ENCODE data around the gene CD44. TPM values are rescaled to one million over a fixed set of nuclear protein-coding genes. Genes with fewer than 3 reads are reported as not detected.
"Not testable (repeated sequence)": the region's sequence is repeated elsewhere in the genome, so short reads cannot be mapped to it uniquely, and the experiment has no call there.

The CD44 gene
- total RNA-seq (10 to 100 TPM; 16.7 to 26.9 TPM), polyA plus RNA-seq (10 to 100 TPM in 1 of 2 donors, 1 to 10 TPM in 1; 4.1 to 12.6 TPM)

- TF ChIP-seq GABPA (IDR thresholded peaks at IDR 0.05 in 1 of 2, conservative IDR thresholded peaks at IDR 0.05 in 1 of 2) (no peak), EGR1 (IDR thresholded peaks at IDR 0.05; ENCODE audit: low read depth in 2 of 2) (no peak), YY1 (IDR thresholded peaks at IDR 0.05) (no peak), TAF1 (conservative IDR thresholded peaks at IDR 0.05) (peak; percentile 15), RAD21 (IDR thresholded peaks at IDR 0.05) (peak in 1 of 2 donors; percentile 22), SP1 (IDR thresholded peaks at IDR 0.05) (no peak)
- H3K9ac ChIP-seq (ENCODE audit: low read depth in 1 of 2, low read length in 2 of 2), result peak within 1 kb of the TSS; percentile 21 to 41
- H3K27me3 ChIP-seq (ENCODE audit: control insufficient read depth in 4 of 4, insufficient read depth in 4 of 4, low read length in 3 of 4), result peaks cover 0 to 4% (median 0%) of the 10 kb centered on the region in 4 donors
- WGBS, result 2% methylated on average over 55 of the region's 55 CpGs
- H3K4me1 ChIP-seq (ENCODE audit: control insufficient read depth in 4 of 4, insufficient read depth in 4 of 4, low read length in 3 of 4), result peaks cover 0 to 14% (median 6%) of the 10 kb centered on the region in 4 donors
- H3K9me3 ChIP-seq (ENCODE audit: control insufficient read depth in 4 of 4, low read length in 3 of 4), result no peaks in the 10 kb centered on the region
- DNase-seq (ENCODE audit: low spot score), result peak; percentile 71
- peak within 1 kb of the TSS; percentile 57 to 61 (median 57) for H3K4me3 ChIP-seq (ENCODE audit: low read depth in 1 of 3, low read length in 3 of 3)
- peak within 1 kb of the TSS; percentile 78 to 86 for H3K27ac ChIP-seq (ENCODE audit: low read depth in 1 of 2, low read length in 2 of 2)
- H3K36me3 ChIP-seq (ENCODE audit: control insufficient read depth in 4 of 4, insufficient read depth in 3 of 4, low read depth in 1 of 4, low read length in 3 of 4), result no peaks in the 10 kb centered on the region
These were observed at the start of gene CD44 for GRCh38 chr11:35138943-35139721. Gene CD44, plus strand, starts transcription at chr11:35139171. Its CDS starts 133 bp downstream, at chr11:35139304.

GRCh38 chr11:35089666-35090065, 49.3 kb upstream of the CD44 start:
- DNase-seq (ENCODE audit: low spot score), result no peak
- H3K27ac ChIP-seq (ENCODE audit: low read depth in 1 of 2, low read length in 2 of 2), result no peak overlapping the region
- H3K4me3 ChIP-seq (ENCODE audit: low read depth in 1 of 3, low read length in 3 of 3), result no peak overlapping the region
- 100% methylated on average over 1 of the region's 1 CpG for WGBS
- H3K27me3 ChIP-seq (ENCODE audit: control insufficient read depth in 4 of 4, insufficient read depth in 4 of 4, low read length in 3 of 4), result no peaks in the 10 kb centered on the region
- H3K4me1 ChIP-seq (ENCODE audit: control insufficient read depth in 4 of 4, insufficient read depth in 4 of 4, low read length in 3 of 4), result no peaks in the 10 kb centered on the region
- no peaks in the 10 kb centered on the region for H3K9me3 ChIP-seq (ENCODE audit: control insufficient read depth in 4 of 4, low read length in 3 of 4)
- TF ChIP-seq ATF3 (IDR thresholded peaks at IDR 0.05) (no peak), RAD21 (IDR thresholded peaks at IDR 0.05) (no peak), SP1 (IDR thresholded peaks at IDR 0.05) (no peak), NR2F2 (IDR thresholded peaks at IDR 0.05) (no peak), GABPA (IDR thresholded peaks at IDR 0.05 in 1 of 2, conservative IDR thresholded peaks at IDR 0.05 in 1 of 2) (no peak), TAF1 (conservative IDR thresholded peaks at IDR 0.05) (no peak), CTCF (IDR thresholded peaks at IDR 0.05; ENCODE audit: low read depth, low read length, missing input control) (no peak), RXRA (IDR thresholded peaks at IDR 0.05) (no peak), MAX (IDR thresholded peaks at IDR 0.05) (no peak), EGR1 (IDR thresholded peaks at IDR 0.05; ENCODE audit: low read depth in 2 of 2) (no peak), FOXA2 (IDR thresholded peaks at IDR 0.05) (no peak), HNF4A (conservative IDR thresholded peaks at IDR 0.05) (no peak), FOXA1 (IDR thresholded peaks at IDR 0.05) (no peak)
- no peak overlapping the region for H3K9ac ChIP-seq (ENCODE audit: low read depth in 1 of 2, low read length in 2 of 2)
- H3K36me3 ChIP-seq (ENCODE audit: control insufficient read depth in 4 of 4, insufficient read depth in 3 of 4, low read depth in 1 of 4, low read length in 3 of 4), result no peaks in the 10 kb centered on the region

- no peak overlapping the region for H3K9ac ChIP-seq (ENCODE audit: low read depth in 1 of 2, low read length in 2 of 2)
- 95% methylated on average over 4 of the region's 4 CpGs for WGBS
- no peaks in the 10 kb centered on the region for H3K36me3 ChIP-seq (ENCODE audit: control insufficient read depth in 4 of 4, insufficient read depth in 3 of 4, low read depth in 1 of 4, low read length in 3 of 4)
- no peak overlapping the region for H3K4me3 ChIP-seq (ENCODE audit: low read depth in 1 of 3, low read length in 3 of 3)
- no peaks in the 10 kb centered on the region for H3K27me3 ChIP-seq (ENCODE audit: control insufficient read depth in 4 of 4, insufficient read depth in 4 of 4, low read length in 3 of 4)
- H3K4me1 ChIP-seq (ENCODE audit: control insufficient read depth in 4 of 4, insufficient read depth in 4 of 4, low read length in 3 of 4), result no peaks in the 10 kb centered on the region
- H3K9me3 ChIP-seq (ENCODE audit: control insufficient read depth in 4 of 4, low read length in 3 of 4), result no peaks in the 10 kb centered on the region
- no peak overlapping the region for H3K27ac ChIP-seq (ENCODE audit: low read depth in 1 of 2, low read length in 2 of 2)
- no peak for TF ChIP-seq RXRA (IDR thresholded peaks at IDR 0.05)
- TF ChIP-seq EGR1 (IDR thresholded peaks at IDR 0.05; ENCODE audit: low read depth in 2 of 2), result no peak
- TF ChIP-seq TAF1 (conservative IDR thresholded peaks at IDR 0.05), result no peak
- no peak for TF ChIP-seq FOXA1 (IDR thresholded peaks at IDR 0.05)
- DNase-seq (ENCODE audit: low spot score), result no peak
These were observed 48.8 kb upstream of the CD44 start for GRCh38 chr11:35090125-35090524.

GRCh38 chr11:35090991-35091390, 48.0 kb upstream of the CD44 start:
- H3K27ac ChIP-seq (ENCODE audit: low read depth in 1 of 2, low read length in 2 of 2); H3K36me3 ChIP-seq (ENCODE audit: control insufficient read depth in 4 of 4, insufficient read depth in 3 of 4, low read depth in 1 of 4, low read length in 3 of 4); DNase-seq (ENCODE audit: low spot score); H3K27me3 ChIP-seq (ENCODE audit: control insufficient read depth in 4 of 4, insufficient read depth in 4 of 4, low read length in 3 of 4); H3K4me3 ChIP-seq (ENCODE audit: low read depth in 1 of 3, low read length in 3 of 3); H3K9me3 ChIP-seq (ENCODE audit: control insufficient read depth in 4 of 4, low read length in 3 of 4); H3K9ac ChIP-seq (ENCODE audit: low read depth in 1 of 2, low read length in 2 of 2); H3K4me1 ChIP-seq (ENCODE audit: control insufficient read depth in 4 of 4, insufficient read depth in 4 of 4, low read length in 3 of 4): not testable (repeated sequence)
- WGBS, result 62% methylated on average over 6 of the region's 6 CpGs
